K562 (cell line): ENCODE results near the gene PLRG1. TPM values are rescaled to one million over a fixed set of nuclear protein-coding genes. Genes with fewer than 3 reads are reported as not detected.

Source experiments
- ATAC-seq: fragments of 200-7000 bp; cut with Tn5 transposase; 3 replicates; pipeline ENCODE4 v1.9.1; 2020; ENCODE audit warnings: moderate library complexity
- BruUV-seq: library from RNA; stranded (reverse); fragments of 400-500 nt; replicated peaks from 2 replicates; lab custom pipeline; 2021; lab: Mats Ljungman, UMichigan
- CTCF ChIA-PET: fragments of 300-600 bp; formaldehyde crosslinking; extraction: SDS; loops from one replicate; lab custom pipeline; 2021; ENCODE audit warnings: low intra/inter-chr PET ratio; lab: Yijun Ruan, JAX
- POLR2A ChIA-PET: fragments of 300-600, 350-650 bp; sonication (Branson Sonifier 250); formaldehyde crosslinking; extraction: SDS; loops from one replicate; lab custom pipeline; 2021; ENCODE audit warnings: antibody characterized with exemption, inconsistent platforms; lab: Yijun Ruan, JAX
- DNase-seq, 4 experiments: peaks; one replicate each; pipeline versions ENCODE4 v3.0.0 to v3.0.0-alpha.2; 2011 to 2018; ENCODE audit warnings: low spot score in 3 of 4, mixed read lengths in 3 of 4; ENCODE audit errors: extremely low read depth in 1 of 4
- FAIRE-seq: peaks from 2 replicates; lab custom pipeline; 2011; peaks lifted over from hg19 to GRCh38; lab: Jason Lieb, UNC
- H2AFZ ChIP-seq: 2 replicates; pipeline ENCODE4 v1.6.0; 2011; ENCODE audit warnings: low read depth, low read length, control low read depth, inconsistent platforms
- H3K27ac ChIP-seq: fragments of 200-600 bp; 3 replicates; pipeline ENCODE4 v1.8.0; 2011; ENCODE audit warnings: low read depth, mild to moderate bottlenecking, control low read depth, inconsistent platforms, low read length, moderate library complexity, mixed read lengths; ENCODE audit errors: extremely low read depth
- H3K27me3 ChIP-seq, 2 experiments: fragments of 300-600 bp in 1 of 2; 2 replicates in 1 of 2; 3 replicates in 1 of 2; pipeline versions ENCODE4 v1.6.0 to v1.8.0; 2011; ENCODE audit warnings: inconsistent platforms in 2 of 2, low read length in 2 of 2, mild to moderate bottlenecking in 1 of 2, mixed read lengths in 1 of 2, moderate library complexity in 1 of 2; ENCODE audit not compliant: control insufficient read depth in 2 of 2, insufficient read depth in 2 of 2
- H3K36me3 ChIP-seq: fragments of 300-600 bp; 3 replicates; pipeline ENCODE4 v1.8.0; 2011; ENCODE audit warnings: mild to moderate bottlenecking, low read length, inconsistent platforms; ENCODE audit not compliant: control insufficient read depth, insufficient read depth
- H3K4me1 ChIP-seq, 2 experiments: fragments of 200-600 bp in 1 of 2; replicated peaks in 1 of 2; 2 replicates in 1 of 2; 3 replicates in 1 of 2; pipeline versions ENCODE4 v1.5.1 to v1.8.0; 2011; ENCODE audit warnings: inconsistent platforms in 2 of 2, low read length in 2 of 2, mild to moderate bottlenecking in 1 of 2, mixed read lengths in 1 of 2, moderate library complexity in 1 of 2; ENCODE audit not compliant: control insufficient read depth in 2 of 2, insufficient read depth in 2 of 2
- H3K4me2 ChIP-seq: 2 replicates; pipeline ENCODE4 v1.6.1; 2011; ENCODE audit warnings: low read length, control low read depth, inconsistent platforms, mixed read lengths; ENCODE audit not compliant: insufficient read depth
- H3K4me3 ChIP-seq: fragments of 200-600 bp; sonication (generic), shearing (Covaris generic); 2 replicates; pipeline ENCODE4 v1.5.1; 2016; ENCODE audit warnings: control low read depth, inconsistent platforms
- H3K79me2 ChIP-seq: fragments of 200-600 bp; 3 replicates; pipeline ENCODE4 v1.8.0; 2011; ENCODE audit warnings: low read length, inconsistent platforms; ENCODE audit not compliant: control insufficient read depth, insufficient read depth
- H3K9ac ChIP-seq, 2 experiments: 2 replicates each; pipeline versions ENCODE4 v1.6.0 to v1.6.1; 2011; ENCODE audit warnings: low read depth in 2 of 2, low read length in 2 of 2, control low read depth in 1 of 2, inconsistent platforms in 1 of 2, mild to moderate bottlenecking in 1 of 2, mixed read lengths in 1 of 2; ENCODE audit not compliant: insufficient read depth in 1 of 2
- H3K9me1 ChIP-seq: one replicate; pipeline ENCODE4 v1.6.0; 2011; ENCODE audit warnings: inconsistent platforms, mild to moderate bottlenecking, low read length, moderate library complexity; ENCODE audit not compliant: control insufficient read depth, insufficient read depth
- H3K9me3 ChIP-seq: replicated peaks from 2 replicates; pipeline ENCODE4 v1.5.1; 2011; ENCODE audit warnings: low read depth, low read length, inconsistent platforms; ENCODE audit not compliant: control insufficient read depth, insufficient read depth
- H4K20me1 ChIP-seq: replicated peaks from 2 replicates; pipeline ENCODE4 v1.6.1; 2011; ENCODE audit warnings: low read length, inconsistent platforms, mixed read lengths; ENCODE audit not compliant: control insufficient read depth, insufficient read depth
- JUN ChIP-seq, 2 experiments: sonication (generic) in 1 of 2; formaldehyde crosslinking in 1 of 2; IDR thresholded peaks; 2 replicates each; pipeline versions ENCODE4 v1.6.1 to v1.8.0; 2012 to 2022; ENCODE audit warnings: borderline replicate concordance in 2 of 2, mild to moderate bottlenecking in 2 of 2, improper control_type of control experiment in 1 of 2, low read depth in 1 of 2, low read length in 1 of 2, missing genetic modification reagents in 1 of 2
- POLR2G ChIP-seq: fragments of 200-400 bp; formaldehyde crosslinking; IDR thresholded peaks from 2 replicates; pipeline ENCODE4 v1.6.1; 2017; ENCODE audit warnings: low read depth, mild to moderate bottlenecking, antibody characterized with exemption, low read length, moderate library complexity
- PTBP1 ChIP-seq: fragments of 200-400 bp; formaldehyde crosslinking; IDR thresholded peaks from 2 replicates; pipeline ENCODE4 v1.6.1; 2017; ENCODE audit warnings: low read depth, low read length
- RFX7 ChIP-seq: fragments of 250-450 bp; sonication (Bioruptor Pico); IDR thresholded peaks from 2 replicates; pipeline ENCODE4 v1.5.1; 2021; ENCODE audit warnings: mild to moderate bottlenecking
- TAL1 ChIP-seq: fragments of 450-650 bp; IDR thresholded peaks from 2 replicates; pipeline ENCODE4 v1.6.1; 2016; ENCODE audit warnings: mild to moderate bottlenecking
- TCF3 ChIP-seq: sonication (generic); formaldehyde crosslinking; IDR thresholded peaks from 2 replicates; pipeline ENCODE4 v1.4.0; 2020; ENCODE audit warnings: mild to moderate bottlenecking, missing genetic modification reagents
- TEAD2 ChIP-seq: fragments of 450-650 bp; IDR thresholded peaks from 2 replicates; pipeline ENCODE4 v1.6.1; 2016; ENCODE audit warnings: missing genetic modification characterization, control low read depth, missing compliant biosample characterization
- WGBS: fragments of 100-300 bp; shearing (Covaris generic); methylation state at CpG from one replicate; pipeline ENCODE4 v1.1.6; 2016; ENCODE audit warnings: low coverage, mixed read lengths; ENCODE audit not compliant: insufficient coverage; ENCODE audit errors: missing lambda C conversion rate; 5-methylcytosine and 5-hydroxymethylcytosine counted together
- in situ Hi-C: fragments of 300-500 bp; cut with MboI; formaldehyde crosslinking; loops from 4 replicates; pipeline ENCODE4 v1.15.0; 2018; ENCODE audit warnings: inconsistent platforms, mixed read lengths
- intact Hi-C: fragments of 100-400 bp; cut with micrococcal nuclease; formaldehyde crosslinking; loops from 2 replicates; pipeline ENCODE4 v1.14.2; 2022
- polyA plus RNA-seq, 8 experiments: library from polyadenylated mRNA; depleted of rRNA in 4 of 8; stranded (reverse) in 5 of 8; unstranded in 3 of 8; fragments of >200 nt; fragmentation: Nextera tagmentation in 2 of 8; fragmentation: Illumina TruSeq in 1 of 8; extraction: Ambion mirVana in 2 of 8; extraction: Trizol in 1 of 8; gene quantifications; 2 replicates each; pipeline versions ENCODE4 v1.2.1 to v1.2.3, GENCODE V29; 2011 to 2014; ENCODE audit warnings: inconsistent platforms in 1 of 8, missing spikeins in 1 of 8
- total RNA-seq, 7 experiments: library from RNA; depleted of rRNA in 6 of 7; stranded (reverse); fragments of >200 nt in 6 of 7; fragmentation: Illumina TruSeq in 2 of 7; extraction: Trizol in 2 of 7; gene quantifications; 2 replicates each; pipeline versions ENCODE4 v1.2.1 to v1.2.3, GENCODE V29; 2011 to 2021; ENCODE audit warnings: low replicate concordance in 1 of 7
- TF ChIP-seq, protein P1 (sequence below): sonication (generic); formaldehyde crosslinking; IDR thresholded peaks from 2 replicates; pipeline ENCODE4 v1.8.0; 2022; ENCODE audit warnings: mild to moderate bottlenecking, missing genetic modification reagents
- TF ChIP-seq, protein P2 (sequence below): fragments of 250-450 bp; sonication (Bioruptor Pico); IDR thresholded peaks from 2 replicates; pipeline ENCODE4 v1.5.0; 2021
- TF ChIP-seq, protein P3 (sequence below): fragments of 450-650 bp; IDR thresholded peaks from 2 replicates; pipeline ENCODE4 v1.6.1; 2018; ENCODE audit warnings: mild to moderate bottlenecking, low read depth; ENCODE audit not compliant: partially characterized antibody
- TF ChIP-seq, protein P4 (sequence below), 2 experiments: IDR thresholded peaks; 2 replicates each; pipeline ENCODE4 v1.6.1; 2012; ENCODE audit warnings: improper control_type of control experiment in 2 of 2, low read depth in 2 of 2, low read length in 2 of 2, borderline replicate concordance in 1 of 2

The PLRG1 gene
- total and polyA plus RNA-seq, 9 of the 15 experiments (the other 6 are each of a cell fraction or from before 2014, with no cell fraction given): 48.0 to 248 (median 120) TPM

DNA sequence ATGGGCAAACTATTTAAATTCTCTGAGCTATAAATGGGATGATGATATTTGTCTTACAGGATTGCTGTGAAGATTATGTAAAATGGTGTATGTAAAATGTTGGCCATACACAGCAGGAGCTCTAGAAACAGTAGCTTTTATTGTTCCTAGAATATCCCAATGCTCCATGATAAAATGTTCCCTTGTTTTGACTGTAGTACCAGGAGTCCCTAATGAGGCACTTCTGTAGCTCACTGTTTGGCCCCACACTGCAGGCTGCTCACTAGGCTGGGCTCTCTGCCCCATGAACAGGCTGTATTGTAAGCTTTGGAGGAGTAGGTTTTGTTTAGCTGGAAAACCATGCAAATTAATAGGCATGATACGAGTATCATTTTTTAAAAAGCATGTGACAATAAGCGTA is 43.7 kb upstream of the PLRG1 start:
- DNase-seq (no peak), ATAC-seq (no peak), FAIRE-seq (no peak)
- Histone ChIP-seq H3K9me1 (no peaks in the 10 kb centered on the region), H2AFZ (no peak overlapping the region), H3K27ac (no peak overlapping the region), H4K20me1 (no peaks in the 10 kb centered on the region), H3K4me3 (no peak overlapping the region), H3K9me3 (no peaks in the 10 kb centered on the region), H3K36me3 (no peaks in the 10 kb centered on the region), H3K79me2 (no peaks in the 10 kb centered on the region), H3K9ac (no peak overlapping the region), H3K4me2 (no peak overlapping the region), H3K4me1 (no peaks in the 10 kb centered on the region), H3K27me3 (0 out of 5 replicates have a peak, but pooled peaks cover 1 to 4% of the 10 kb centered on the region in 2 experiments)
- 4% methylated on average over 2 of the region's 2 CpGs for WGBS
- ChIA-PET POLR2A (interaction anchor here (1.2 to 1.4 kb wide), 2 partner anchors 10 to 12 kb away, joined by 3 to 7 read pairs; no protein-coding TSS in a partner anchor), CTCF (no interaction called here)
- intact Hi-C loops (no loop called here), in situ Hi-C loops (no loop called here)
- no TSS peak for BruUV-seq
- TF ChIP-seq, protein P1, sequence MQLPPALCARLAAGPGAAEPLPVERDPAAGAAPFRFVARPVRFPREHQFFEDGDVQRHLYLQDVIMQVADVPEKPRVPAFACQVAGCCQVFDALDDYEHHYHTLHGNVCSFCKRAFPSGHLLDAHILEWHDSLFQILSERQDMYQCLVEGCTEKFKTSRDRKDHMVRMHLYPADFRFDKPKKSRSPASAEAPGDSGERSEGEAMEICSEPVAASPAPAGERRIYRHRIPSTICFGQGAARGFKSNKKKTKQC: no peak
- TF ChIP-seq TCF3 (CRISPR knock-in tag): no peak
- TF ChIP-seq, protein P2, sequence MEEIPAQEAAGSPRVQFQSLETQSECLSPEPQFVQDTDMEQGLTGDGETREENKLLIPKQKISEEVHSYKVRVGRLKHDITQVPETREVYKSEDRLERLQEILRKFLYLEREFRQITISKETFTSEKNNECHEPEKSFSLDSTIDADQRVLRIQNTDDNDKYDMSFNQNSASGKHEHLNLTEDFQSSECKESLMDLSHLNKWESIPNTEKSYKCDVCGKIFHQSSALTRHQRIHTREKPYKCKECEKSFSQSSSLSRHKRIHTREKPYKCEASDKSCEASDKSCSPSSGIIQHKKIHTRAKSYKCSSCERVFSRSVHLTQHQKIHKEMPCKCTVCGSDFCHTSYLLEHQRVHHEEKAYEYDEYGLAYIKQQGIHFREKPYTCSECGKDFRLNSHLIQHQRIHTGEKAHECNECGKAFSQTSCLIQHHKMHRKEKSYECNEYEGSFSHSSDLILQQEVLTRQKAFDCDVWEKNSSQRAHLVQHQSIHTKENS (CRISPR knock-in tag): no peak
- TF ChIP-seq JUN (IDR thresholded peaks at IDR 0.05; ENCODE audit: borderline replicate concordance, low read depth, low read length): no peak
- TF ChIP-seq JUN (CRISPR knock-in tag; IDR thresholded peaks at IDR 0.05; ENCODE audit: borderline replicate concordance): no peak
- no peak for TF ChIP-seq TEAD2
- TF ChIP-seq POLR2G: no peak
- TF ChIP-seq TAL1: no peak
- TF ChIP-seq, protein P3, sequence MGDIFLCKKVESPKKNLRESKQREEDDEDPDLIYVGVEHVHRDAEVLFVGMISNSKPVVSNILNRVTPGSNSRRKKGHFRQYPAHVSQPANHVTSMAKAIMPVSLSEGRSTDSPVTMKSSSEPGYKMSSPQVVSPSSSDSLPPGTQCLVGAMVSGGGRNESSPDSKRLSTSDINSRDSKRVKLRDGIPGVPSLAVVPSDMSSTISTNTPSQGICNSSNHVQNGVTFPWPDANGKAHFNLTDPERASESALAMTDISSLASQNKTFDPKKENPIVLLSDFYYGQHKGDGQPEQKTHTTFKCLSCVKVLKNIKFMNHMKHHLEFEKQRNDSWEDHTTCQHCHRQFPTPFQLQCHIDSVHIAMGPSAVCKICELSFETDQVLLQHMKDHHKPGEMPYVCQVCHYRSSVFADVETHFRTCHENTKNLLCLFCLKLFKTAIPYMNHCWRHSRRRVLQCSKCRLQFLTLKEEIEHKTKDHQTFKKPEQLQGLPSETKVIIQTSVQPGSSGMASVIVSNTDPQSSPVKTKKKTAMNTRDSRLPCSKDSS: no peak
- no peak for TF ChIP-seq RFX7 (CRISPR knock-in tag)
- no peak for TF ChIP-seq PTBP1
- TF ChIP-seq, protein P4, sequence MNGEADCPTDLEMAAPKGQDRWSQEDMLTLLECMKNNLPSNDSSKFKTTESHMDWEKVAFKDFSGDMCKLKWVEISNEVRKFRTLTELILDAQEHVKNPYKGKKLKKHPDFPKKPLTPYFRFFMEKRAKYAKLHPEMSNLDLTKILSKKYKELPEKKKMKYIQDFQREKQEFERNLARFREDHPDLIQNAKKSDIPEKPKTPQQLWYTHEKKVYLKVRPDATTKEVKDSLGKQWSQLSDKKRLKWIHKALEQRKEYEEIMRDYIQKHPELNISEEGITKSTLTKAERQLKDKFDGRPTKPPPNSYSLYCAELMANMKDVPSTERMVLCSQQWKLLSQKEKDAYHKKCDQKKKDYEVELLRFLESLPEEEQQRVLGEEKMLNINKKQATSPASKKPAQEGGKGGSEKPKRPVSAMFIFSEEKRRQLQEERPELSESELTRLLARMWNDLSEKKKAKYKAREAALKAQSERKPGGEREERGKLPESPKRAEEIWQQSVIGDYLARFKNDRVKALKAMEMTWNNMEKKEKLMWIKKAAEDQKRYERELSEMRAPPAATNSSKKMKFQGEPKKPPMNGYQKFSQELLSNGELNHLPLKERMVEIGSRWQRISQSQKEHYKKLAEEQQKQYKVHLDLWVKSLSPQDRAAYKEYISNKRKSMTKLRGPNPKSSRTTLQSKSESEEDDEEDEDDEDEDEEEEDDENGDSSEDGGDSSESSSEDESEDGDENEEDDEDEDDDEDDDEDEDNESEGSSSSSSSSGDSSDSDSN (IDR thresholded peaks at IDR 0.05; ENCODE audit: borderline replicate concordance in 1 of 2, low read depth in 2 of 2, low read length in 2 of 2): no peak
